Measurements from ENCODE around the gene TMEM106A.
"Not testable (repeated sequence)": the region's sequence is repeated elsewhere in the genome, so short reads cannot be mapped to it uniquely, and the experiment has no call there.

The TMEM106A gene

GRCh38 chr17:43216762-43217613 is 5.3 kb downstream of the TMEM106A start:
- Histone ChIP-seq H3K9ac (ENCODE audit: low read depth, low read length) (no peak overlapping the region), H3K36me3 (ENCODE audit: insufficient read depth, low read length) (peaks cover 43% of the 10 kb centered on the region), H3K27me3 (ENCODE audit: control insufficient read depth, insufficient read depth, low read length) (no peaks in the 10 kb centered on the region), H3K4me3 (ENCODE audit: low read length) (no peak overlapping the region), H3K9me3 (replicated peaks; ENCODE audit: low read length) (no peaks in the 10 kb centered on the region), H3K4me2 (ENCODE audit: low read length) (no peak overlapping the region), H3K4me1 (ENCODE audit: control insufficient read depth, insufficient read depth, low read length) (peaks cover 17% of the 10 kb centered on the region)

GRCh38 chr17:43217614-43218087 is 6.0 kb downstream of the TMEM106A start:
- no peak overlapping the region for H3K4me3 ChIP-seq (ENCODE audit: low read length)
- no peaks in the 10 kb centered on the region for H3K27me3 ChIP-seq (ENCODE audit: control insufficient read depth, insufficient read depth, low read length)
- peaks cover 43% of the 10 kb centered on the region for H3K36me3 ChIP-seq (ENCODE audit: insufficient read depth, low read length)
- H3K9me3 ChIP-seq (replicated peaks; ENCODE audit: low read length), result no peaks in the 10 kb centered on the region
- peaks cover 11% of the 10 kb centered on the region for H3K4me1 ChIP-seq (ENCODE audit: control insufficient read depth, insufficient read depth, low read length)
- H3K9ac ChIP-seq (ENCODE audit: low read depth, low read length), result no peak overlapping the region
- no peak overlapping the region for H3K4me2 ChIP-seq (ENCODE audit: low read length)

GRCh38 chr17:43219001-43219400 is 7.3 kb downstream of the TMEM106A start:
- Histone ChIP-seq H3K36me3 (ENCODE audit: insufficient read depth, low read length) (peaks cover 44% of the 10 kb centered on the region), H3K4me1 (ENCODE audit: control insufficient read depth, insufficient read depth, low read length) (no peaks in the 10 kb centered on the region), H3K27me3 (ENCODE audit: control insufficient read depth, insufficient read depth, low read length) (no peaks in the 10 kb centered on the region), H3K4me2 (ENCODE audit: low read length) (no peak overlapping the region), H3K9me3 (replicated peaks; ENCODE audit: low read length) (no peaks in the 10 kb centered on the region), H3K9ac (ENCODE audit: low read depth, low read length) (no peak overlapping the region), H3K4me3 (ENCODE audit: low read length) (no peak overlapping the region)

GRCh38 chr17:43219746-43220380 is 8.2 kb downstream of the TMEM106A start:
- Histone ChIP-seq H3K36me3 (ENCODE audit: insufficient read depth, low read length) (peaks cover 45% of the 10 kb centered on the region), H3K27me3 (ENCODE audit: control insufficient read depth, insufficient read depth, low read length) (no peaks in the 10 kb centered on the region), H3K4me2 (ENCODE audit: low read length) (no peak overlapping the region), H3K4me1 (ENCODE audit: control insufficient read depth, insufficient read depth, low read length) (no peaks in the 10 kb centered on the region), H3K9me3 (replicated peaks; ENCODE audit: low read length) (no peaks in the 10 kb centered on the region), H3K4me3 (ENCODE audit: low read length) (no peak overlapping the region), H3K9ac (ENCODE audit: low read depth, low read length) (no peak overlapping the region)

- Histone ChIP-seq H3K9me3 (replicated peaks; ENCODE audit: low read length) (no peaks in the 10 kb centered on the region), H3K4me3 (ENCODE audit: low read length) (no peak overlapping the region), H3K4me1 (ENCODE audit: control insufficient read depth, insufficient read depth, low read length) (no peaks in the 10 kb centered on the region), H3K9ac (ENCODE audit: low read depth, low read length) (no peak overlapping the region), H3K27me3 (ENCODE audit: control insufficient read depth, insufficient read depth, low read length) (no peaks in the 10 kb centered on the region), H3K4me2 (ENCODE audit: low read length) (no peak overlapping the region), H3K36me3 (ENCODE audit: insufficient read depth, low read length) (peaks cover 40% of the 10 kb centered on the region)
Observed at GRCh38 chr17:43220511-43221125, 8.9 kb downstream of the TMEM106A start.

- peaks cover 19% of the 10 kb centered on the region for H3K36me3 ChIP-seq (ENCODE audit: insufficient read depth, low read length)
- H3K4me1 ChIP-seq (ENCODE audit: control insufficient read depth, insufficient read depth, low read length), result no peaks in the 10 kb centered on the region
Observed at GRCh38 chr17:43224146-43224705, 12.6 kb downstream of the TMEM106A start.

GRCh38 chr17:43226393-43226792 is 14.7 kb downstream of the TMEM106A start:
- Histone ChIP-seq H3K4me2 (ENCODE audit: low read length) (no peak overlapping the region), H3K9me3 (replicated peaks; ENCODE audit: low read length) (no peaks in the 10 kb centered on the region), H3K4me3 (ENCODE audit: low read length) (no peak overlapping the region), H3K9ac (ENCODE audit: low read depth, low read length) (no peak overlapping the region), H3K4me1 (ENCODE audit: control insufficient read depth, insufficient read depth, low read length) (no peaks in the 10 kb centered on the region), H3K36me3 (ENCODE audit: insufficient read depth, low read length) (peaks cover 19% of the 10 kb centered on the region), H3K27me3 (ENCODE audit: control insufficient read depth, insufficient read depth, low read length) (no peaks in the 10 kb centered on the region)

More at GRCh38 chr17:43224146-43224705, 12.6 kb downstream of the TMEM106A start:
- Histone ChIP-seq H3K27me3 (ENCODE audit: control insufficient read depth, insufficient read depth, low read length) (no peaks in the 10 kb centered on the region), H3K4me3 (ENCODE audit: low read length) (no peak overlapping the region), H3K9me3 (replicated peaks; ENCODE audit: low read length) (no peaks in the 10 kb centered on the region), H3K9ac (ENCODE audit: low read depth, low read length) (no peak overlapping the region), H3K4me2 (ENCODE audit: low read length) (no peak overlapping the region)

GRCh38 chr17:43228020-43228782 is 16.5 kb downstream of the TMEM106A start, which contains the start of gene CCDC200:
Gene CCDC200 (minus strand): TSS chr17:43228623. CDS start chr17:43228554, 69 bp downstream.
- not testable (repeated sequence) for H3K4me3 ChIP-seq (ENCODE audit: low read length)

GRCh38 chr17:43231205-43232020 is 19.7 kb downstream of the TMEM106A start:
- Histone ChIP-seq H3K4me2 (ENCODE audit: low read length) (peak overlapping the region; percentile 35), H3K9ac (ENCODE audit: low read depth, low read length) (peak overlapping the region; percentile 52)
- not testable (repeated sequence) for H3K36me3 ChIP-seq (ENCODE audit: insufficient read depth, low read length); H3K4me1 ChIP-seq (ENCODE audit: control insufficient read depth, insufficient read depth, low read length); H3K27me3 ChIP-seq (ENCODE audit: control insufficient read depth, insufficient read depth, low read length); H3K9me3 ChIP-seq (replicated peaks; ENCODE audit: low read length); H3K4me3 ChIP-seq (ENCODE audit: low read length)

More at GRCh38 chr17:43228020-43228782, 16.5 kb downstream of the TMEM106A start, which contains the start of gene CCDC200:
- not testable (repeated sequence) for H3K9me3 ChIP-seq (replicated peaks; ENCODE audit: low read length); H3K9ac ChIP-seq (ENCODE audit: low read depth, low read length); H3K4me1 ChIP-seq (ENCODE audit: control insufficient read depth, insufficient read depth, low read length); H3K27me3 ChIP-seq (ENCODE audit: control insufficient read depth, insufficient read depth, low read length); H3K4me2 ChIP-seq (ENCODE audit: low read length)
- H3K36me3 ChIP-seq (ENCODE audit: insufficient read depth, low read length), result peaks cover 19% of the 10 kb centered on the region

GRCh38 chr17:43232021-43232699 is 20.5 kb downstream of the TMEM106A start:
- not testable (repeated sequence) for H3K4me3 ChIP-seq (ENCODE audit: low read length); H3K36me3 ChIP-seq (ENCODE audit: insufficient read depth, low read length)
- peak overlapping the region; percentile 52 for H3K9ac ChIP-seq (ENCODE audit: low read depth, low read length)

More at GRCh38 chr17:43232021-43232699, 20.5 kb downstream of the TMEM106A start:
- H3K4me2 ChIP-seq (ENCODE audit: low read length), result peak overlapping the region; percentile 35
- not testable (repeated sequence) for H3K4me1 ChIP-seq (ENCODE audit: control insufficient read depth, insufficient read depth, low read length); H3K27me3 ChIP-seq (ENCODE audit: control insufficient read depth, insufficient read depth, low read length); H3K9me3 ChIP-seq (replicated peaks; ENCODE audit: low read length)
